ENCODE results near the gene FBXW7. TPM values are rescaled to one million over a fixed set of nuclear protein-coding genes. Genes with fewer than 3 reads are reported as not detected.

Gene FBXW7
- total RNA-seq, 2 experiments from 2014 or later, result 128 to 140 TPM

DNA sequence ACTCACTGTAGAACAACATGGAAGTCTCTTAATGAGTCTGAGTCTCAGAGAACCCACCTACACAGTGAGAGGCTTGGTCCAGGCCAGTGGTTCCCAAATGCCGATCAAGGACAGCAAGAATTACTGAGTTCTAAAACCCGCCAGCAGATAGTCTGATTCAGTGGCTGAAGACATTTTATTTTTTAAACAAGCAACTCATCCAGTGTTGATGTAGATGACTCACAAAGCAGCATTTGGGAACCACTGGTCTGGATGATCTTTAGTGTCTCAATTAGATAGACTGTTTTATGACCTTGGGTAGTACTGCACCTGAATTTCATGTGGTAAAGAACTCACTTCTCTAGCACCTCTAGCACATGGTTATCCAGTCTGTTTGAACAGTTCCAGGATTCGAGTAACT lies 193.6 kb downstream of the FBXW7 start:
- ChIA-PET CTCF (no interaction called here), POLR2A (no interaction called here)
- TF ChIP-seq, protein P1, sequence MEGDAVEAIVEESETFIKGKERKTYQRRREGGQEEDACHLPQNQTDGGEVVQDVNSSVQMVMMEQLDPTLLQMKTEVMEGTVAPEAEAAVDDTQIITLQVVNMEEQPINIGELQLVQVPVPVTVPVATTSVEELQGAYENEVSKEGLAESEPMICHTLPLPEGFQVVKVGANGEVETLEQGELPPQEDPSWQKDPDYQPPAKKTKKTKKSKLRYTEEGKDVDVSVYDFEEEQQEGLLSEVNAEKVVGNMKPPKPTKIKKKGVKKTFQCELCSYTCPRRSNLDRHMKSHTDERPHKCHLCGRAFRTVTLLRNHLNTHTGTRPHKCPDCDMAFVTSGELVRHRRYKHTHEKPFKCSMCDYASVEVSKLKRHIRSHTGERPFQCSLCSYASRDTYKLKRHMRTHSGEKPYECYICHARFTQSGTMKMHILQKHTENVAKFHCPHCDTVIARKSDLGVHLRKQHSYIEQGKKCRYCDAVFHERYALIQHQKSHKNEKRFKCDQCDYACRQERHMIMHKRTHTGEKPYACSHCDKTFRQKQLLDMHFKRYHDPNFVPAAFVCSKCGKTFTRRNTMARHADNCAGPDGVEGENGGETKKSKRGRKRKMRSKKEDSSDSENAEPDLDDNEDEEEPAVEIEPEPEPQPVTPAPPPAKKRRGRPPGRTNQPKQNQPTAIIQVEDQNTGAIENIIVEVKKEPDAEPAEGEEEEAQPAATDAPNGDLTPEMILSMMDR (IDR thresholded peaks at IDR 0.05), result no peak
- Mint-ChIP-seq H3K36me3 (ENCODE audit: low read depth) (peaks cover 55% of the 10 kb centered on the region), H3K27ac (no peak overlapping the region), H3K27me3 (no peaks in the 10 kb centered on the region), H3K4me1 (ENCODE audit: low read depth) (no peaks in the 10 kb centered on the region), H3K9me3 (no peaks in the 10 kb centered on the region), H3K4me3 (no peak overlapping the region)
- Histone ChIP-seq H3K27ac (ENCODE audit: low read depth in 1 of 2, low read length in 2 of 2) (no peak overlapping the region), H3K27me3 (ENCODE audit: control insufficient read depth in 1 of 2, insufficient read depth in 2 of 2, low read length in 2 of 2) (no peaks in the 10 kb centered on the region), H3K4me1 (ENCODE audit: insufficient read depth, low read length) (no peaks in the 10 kb centered on the region), H3K4me3 (ENCODE audit: low read length) (no peak overlapping the region), H3K36me3 (ENCODE audit: insufficient read depth, low read length) (peaks cover 34% of the 10 kb centered on the region), H3K9me3 (ENCODE audit: control insufficient read depth in 1 of 2, insufficient read depth in 1 of 2, low read length in 2 of 2) (no peaks in the 10 kb centered on the region)
- ATAC-seq (ENCODE audit: poor library complexity), result no peak
- intact Hi-C loops (cut with DNase I, micrococcal nuclease), result no loop called here
- no peak for DNase-seq

DNA sequence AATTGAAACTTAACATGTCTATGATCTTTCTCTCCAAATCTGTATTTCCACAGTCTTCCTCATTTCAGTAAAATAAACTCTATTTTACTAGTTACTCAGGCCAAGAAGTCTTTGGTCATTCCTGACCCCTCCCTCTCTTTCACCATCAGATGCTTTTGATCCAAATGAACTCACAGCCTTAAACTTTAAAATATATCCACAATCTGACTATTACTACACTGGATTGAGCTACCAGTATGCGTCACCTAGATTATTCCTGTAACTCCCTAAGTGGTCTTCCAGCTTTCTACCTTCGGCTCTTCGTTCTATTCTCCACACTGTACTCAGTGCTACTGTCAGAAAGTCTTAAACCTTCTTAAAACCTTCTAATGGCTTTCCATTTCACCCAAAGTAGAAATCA lies 195.1 kb downstream of the FBXW7 start:
- H3K27ac Mint-ChIP-seq, result no peak overlapping the region
- H3K4me3 Mint-ChIP-seq, result no peak overlapping the region
- H3K36me3 Mint-ChIP-seq (ENCODE audit: low read depth), result peaks cover 47% of the 10 kb centered on the region
- Histone ChIP-seq H3K4me1 (ENCODE audit: insufficient read depth, low read length) (no peaks in the 10 kb centered on the region), H3K27me3 (ENCODE audit: control insufficient read depth in 1 of 2, insufficient read depth in 2 of 2, low read length in 2 of 2) (no peaks in the 10 kb centered on the region), H3K9me3 (ENCODE audit: control insufficient read depth in 1 of 2, insufficient read depth in 1 of 2, low read length in 2 of 2) (no peaks in the 10 kb centered on the region), H3K36me3 (ENCODE audit: insufficient read depth, low read length) (peaks cover 24% of the 10 kb centered on the region), H3K4me3 (ENCODE audit: low read length) (no peak overlapping the region), H3K27ac (ENCODE audit: low read depth in 1 of 2, low read length in 2 of 2) (no peak overlapping the region)
- DNase-seq, result no peak
- ATAC-seq (ENCODE audit: poor library complexity), result no peak
- POLR2A ChIA-PET, result no interaction called here
- no peaks in the 10 kb centered on the region for H3K9me3 Mint-ChIP-seq
- no peaks in the 10 kb centered on the region for H3K27me3 Mint-ChIP-seq
- intact Hi-C loops (cut with DNase I, micrococcal nuclease), result no loop called here
- CTCF ChIA-PET, result no interaction called here
- H3K4me1 Mint-ChIP-seq (ENCODE audit: low read depth), result no peaks in the 10 kb centered on the region
- TF ChIP-seq, protein P1 (IDR thresholded peaks at IDR 0.05), result no peak

DNA sequence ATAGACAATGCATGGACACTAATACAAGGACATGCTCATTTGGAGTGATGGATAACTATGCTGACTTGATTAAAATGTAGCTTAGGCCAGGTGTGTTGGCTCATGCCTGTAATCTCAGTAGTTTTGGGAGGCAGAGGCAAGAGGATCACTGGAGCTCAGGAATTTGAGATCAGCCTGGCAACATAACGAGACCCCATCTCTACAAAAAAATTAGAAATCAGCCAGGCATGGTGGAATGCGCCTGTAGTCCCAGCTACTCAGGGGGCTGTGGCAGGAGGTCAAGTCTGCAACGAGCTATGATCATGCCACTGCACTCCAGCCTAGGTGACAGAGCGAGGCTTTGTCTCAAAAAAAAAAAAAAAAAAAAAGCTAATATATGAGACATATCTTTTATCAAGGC lies 196.3 kb downstream of the FBXW7 start:
- Histone ChIP-seq H3K4me1 (ENCODE audit: insufficient read depth, low read length) (no peaks in the 10 kb centered on the region), H3K27me3 (ENCODE audit: control insufficient read depth in 1 of 2, insufficient read depth in 2 of 2, low read length in 2 of 2) (no peaks in the 10 kb centered on the region), H3K36me3 (ENCODE audit: insufficient read depth, low read length) (peaks cover 22% of the 10 kb centered on the region), H3K4me3 (ENCODE audit: low read length) (no peak overlapping the region), H3K27ac (ENCODE audit: low read depth in 1 of 2, low read length in 2 of 2) (no peak overlapping the region), H3K9me3 (ENCODE audit: control insufficient read depth in 1 of 2, insufficient read depth in 1 of 2, low read length in 2 of 2) (no peaks in the 10 kb centered on the region)
- POLR2A ChIA-PET, result interaction anchor here (0.6 kb wide), 1 partner anchor 19 kb away, joined by 3 read pairs; no protein-coding TSS in a partner anchor
- TF ChIP-seq, protein P1 (IDR thresholded peaks at IDR 0.05), result no peak
- Mint-ChIP-seq H3K4me3 (no peak overlapping the region), H3K9me3 (no peaks in the 10 kb centered on the region), H3K27ac (no peak overlapping the region), H3K36me3 (ENCODE audit: low read depth) (peaks cover 60% of the 10 kb centered on the region), H3K4me1 (ENCODE audit: low read depth) (no peaks in the 10 kb centered on the region), H3K27me3 (no peaks in the 10 kb centered on the region)
- DNase-seq (no peak), ATAC-seq (ENCODE audit: poor library complexity) (no peak)
- intact Hi-C loops (cut with DNase I, micrococcal nuclease), result no loop called here
- CTCF ChIA-PET, result interaction anchor here (0.7 kb wide), 1 partner anchor 467 kb away, joined by 4 read pairs; no protein-coding TSS in a partner anchor

All from CD4-positive, alpha-beta T cell (primary cell).